A549 (cell line): ENCODE measurements around the gene DOK6. TPM values are rescaled to one million over a fixed set of nuclear protein-coding genes. Genes with fewer than 3 reads are reported as not detected.

ENCODE experiments used
- ATAC-seq, 2 experiments: fragments of 200-7000 bp in 1 of 2; fragments of >200 bp in 1 of 2; cut with Nextera tagmentation in 1 of 2; cut with Tn5 transposase in 1 of 2; 3 replicates each; pipeline versions ENCODE4 v1.8.0 to v1.9.1; 2018 to 2020; ENCODE audit warnings: mild to moderate bottlenecking in 1 of 2, moderate library complexity in 1 of 2
- CTCF ChIA-PET: fragments of 300-600 bp; sonication (Branson Sonifier 250); formaldehyde crosslinking; extraction: SDS; loops from one replicate; lab custom pipeline; 2021; ENCODE audit warnings: antibody characterized with exemption, inconsistent platforms; lab: Yijun Ruan, JAX
- POLR2A ChIA-PET: fragments of 350-600 bp; formaldehyde crosslinking; extraction: SDS; loops from one replicate; lab custom pipeline; 2021; ENCODE audit warnings: antibody characterized with exemption, inconsistent platforms; lab: Yijun Ruan, JAX
- DNase-seq, 2 experiments: peaks; one replicate each; pipeline versions ENCODE4 v3.0.0 to v3.0.0-alpha.2; 2011 to 2016; ENCODE audit warnings: low read depth in 1 of 2, low spot score in 1 of 2
- FAIRE-seq: peaks from 2 replicates; lab custom pipeline; 2011; peaks lifted over from hg19 to GRCh38; lab: Jason Lieb, UNC
- H3K27ac ChIP-seq, 2 experiments: fragments of >200 bp; sonication (Bioruptor Twin); formaldehyde crosslinking; 3 replicates each; pipeline ENCODE4 v1.5.1; 2016 to 2017
- H3K4me1 ChIP-seq: fragments of >200 bp; sonication (Bioruptor Twin); formaldehyde crosslinking; 3 replicates; pipeline ENCODE4 v1.6.1; 2016
- H3K4me2 ChIP-seq: fragments of >200 bp; sonication (Bioruptor Twin); formaldehyde crosslinking; 3 replicates; pipeline ENCODE4 v1.6.1; 2016
- H3K4me3 ChIP-seq: fragments of >200 bp; sonication (Bioruptor Twin); formaldehyde crosslinking; 3 replicates; pipeline ENCODE4 v1.5.1; 2016
- H3K9me3 ChIP-seq: fragments of >200 bp; sonication (Bioruptor Twin); formaldehyde crosslinking; 3 replicates; pipeline ENCODE4 v1.6.1; 2016
- BHLHE40 ChIP-seq: IDR thresholded peaks from 2 replicates; pipeline ENCODE4 v1.6.1; 2012; ENCODE audit warnings: low read depth, low read length, inconsistent platforms
- CBX2 ChIP-seq: fragments of 200-600 bp; sonication (generic); IDR thresholded peaks from 2 replicates; pipeline ENCODE4 v1.6.1; 2016; ENCODE audit warnings: low read depth, mild to moderate bottlenecking, borderline replicate concordance
- CHD2 ChIP-seq: fragments of 150-350 bp; IDR thresholded peaks from 2 replicates; pipeline ENCODE4 v1.6.1; 2014; ENCODE audit warnings: low read length; ENCODE audit not compliant: partially characterized antibody
- FOSL2 ChIP-seq, 2 experiments: fragments of 450-650 bp in 1 of 2; fragments of >200 bp in 1 of 2; sonication (Bioruptor Twin) in 1 of 2; formaldehyde crosslinking; IDR thresholded peaks; 2 replicates each; pipeline versions ENCODE4 v1.5.0 to v1.6.1; 2016 to 2020; ENCODE audit warnings: mild to moderate bottlenecking in 1 of 2, moderate library complexity in 1 of 2
- GATA3 ChIP-seq: IDR thresholded peaks from 2 replicates; pipeline ENCODE4 v1.6.1; 2012; ENCODE audit warnings: borderline replicate concordance
- HES2 ChIP-seq: fragments of >200 bp; sonication (Bioruptor Twin); formaldehyde crosslinking; IDR thresholded peaks from 2 replicates; pipeline ENCODE4 v1.6.1; 2016
- HOXA7 ChIP-seq: fragments of 250-450 bp; sonication (Bioruptor Pico); IDR thresholded peaks from 2 replicates; pipeline ENCODE4 v1.5.0; 2020; ENCODE audit warnings: mild to moderate bottlenecking, moderate library complexity
- KDM1A ChIP-seq: fragments of 200-600 bp; sonication (generic); IDR thresholded peaks from 2 replicates; pipeline ENCODE4 v1.6.1; 2016; ENCODE audit warnings: low read depth, mild to moderate bottlenecking
- MAFK ChIP-seq: fragments of 450-650 bp; IDR thresholded peaks from 2 replicates; pipeline ENCODE4 v1.6.1; 2014; ENCODE audit not compliant: partially characterized antibody
- MYC ChIP-seq: IDR thresholded peaks from 2 replicates; pipeline ENCODE4 v1.6.1; 2012; ENCODE audit warnings: mild to moderate bottlenecking, inconsistent platforms, low read length, improper control_type of control experiment, borderline replicate concordance
- NFE2L2 ChIP-seq: fragments of 150-350 bp; conservative IDR thresholded peaks from 2 replicates; pipeline ENCODE4 v1.6.1; 2014; ENCODE audit warnings: low read length
- NPAS2 ChIP-seq: fragments of 250-450 bp; sonication (Bioruptor Pico); IDR thresholded peaks from 2 replicates; pipeline ENCODE4 v1.8.0; 2022; ENCODE audit warnings: mild to moderate bottlenecking, moderate library complexity, borderline replicate concordance
- PHF8 ChIP-seq: fragments of 200-600 bp; sonication (generic); IDR thresholded peaks from 2 replicates; pipeline ENCODE4 v1.6.1; 2016; ENCODE audit warnings: low read depth, mild to moderate bottlenecking, antibody characterized with exemption, moderate library complexity, borderline replicate concordance
- POLR2A ChIP-seq: IDR thresholded peaks from 2 replicates; pipeline ENCODE4 v1.6.1; 2012; ENCODE audit warnings: mild to moderate bottlenecking, low read length
- POLR2AphosphoS2 ChIP-seq: conservative IDR thresholded peaks from 2 replicates; pipeline ENCODE4 v1.6.1; 2012; ENCODE audit warnings: low read length, improper control_type of control experiment, inconsistent platforms
- RAD21 ChIP-seq, 2 experiments: fragments of >200 bp in 1 of 2; sonication (Bioruptor Twin) in 1 of 2; formaldehyde crosslinking in 1 of 2; IDR thresholded peaks in 1 of 2; conservative IDR thresholded peaks in 1 of 2; 2 replicates in 1 of 2; 3 replicates in 1 of 2; pipeline ENCODE4 v1.6.1; 2012 to 2018; ENCODE audit warnings: inconsistent platforms in 1 of 2
- RFX5 ChIP-seq: fragments of 450-650 bp; IDR thresholded peaks from 2 replicates; pipeline ENCODE4 v1.7.1; 2014; ENCODE audit warnings: antibody characterized with exemption, mild to moderate bottlenecking, moderate library complexity
- RNF2 ChIP-seq: fragments of 200-600 bp; sonication (generic); IDR thresholded peaks from 2 replicates; pipeline ENCODE4 v1.6.1; 2016; ENCODE audit warnings: low read depth, mild to moderate bottlenecking, antibody characterized with exemption, moderate library complexity, borderline replicate concordance
- SREBF2 ChIP-seq: fragments of 450-650 bp; IDR thresholded peaks from 2 replicates; pipeline ENCODE4 v1.6.1; 2014; ENCODE audit warnings: mild to moderate bottlenecking, moderate library complexity
- TP53 ChIP-seq: fragments of 250-450 bp; sonication (Bioruptor Pico); IDR thresholded peaks from 2 replicates; pipeline ENCODE4 v1.5.0; 2021; ENCODE audit warnings: mild to moderate bottlenecking, moderate library complexity
- USF2 ChIP-seq: fragments of 450-650 bp; IDR thresholded peaks from 2 replicates; pipeline ENCODE4 v1.6.1; 2014; ENCODE audit warnings: antibody characterized with exemption
- ZC3H11A ChIP-seq: fragments of 450-650 bp; IDR thresholded peaks from 2 replicates; pipeline ENCODE4 v1.6.1; 2014; ENCODE audit warnings: antibody characterized with exemption, mild to moderate bottlenecking
- ZNF302 ChIP-seq: fragments of 250-450 bp; sonication (Bioruptor Pico); IDR thresholded peaks from 2 replicates; pipeline ENCODE4 v1.9.0; 2021; ENCODE audit warnings: inconsistent platforms, mild to moderate bottlenecking, moderate library complexity
- WGBS: methylation state at CpG from one replicate; pipeline ENCODE4 v1.1.6; 2017; ENCODE audit errors: missing lambda C conversion rate; 5-methylcytosine and 5-hydroxymethylcytosine counted together
- polyA plus RNA-seq, 4 experiments: library from polyadenylated mRNA; depleted of rRNA in 3 of 4; stranded (reverse); fragments of >200 nt; fragmentation: RNase III in 1 of 4; extraction: RNeasy Plus Mini Kit Qiagen cat#74134 plus additional on column Dnase treatment in 1 of 4; gene quantifications; 2 replicates in 3 of 4; 3 replicates in 1 of 4; pipeline ENCODE4 v1.2.3, GENCODE V29; 2011 to 2017
- TF ChIP-seq, protein P1 (sequence below): fragments of 200-600 bp; sonication (generic); IDR thresholded peaks from 2 replicates; pipeline ENCODE4 v1.6.1; 2016; ENCODE audit warnings: antibody characterized with exemption, mild to moderate bottlenecking, moderate library complexity
- TF ChIP-seq, protein P2 (sequence below): fragments of 250-450 bp; sonication (Bioruptor Pico); IDR thresholded peaks from 2 replicates; pipeline ENCODE4 v1.5.0; 2021; ENCODE audit warnings: mild to moderate bottlenecking, moderate library complexity, borderline replicate concordance
- TF ChIP-seq, protein P3 (sequence below): IDR thresholded peaks from 2 replicates; pipeline ENCODE4 v1.6.1; 2012
- TF ChIP-seq, protein P4 (sequence below): fragments of 250-450 bp; sonication (Bioruptor Pico); IDR thresholded peaks from 2 replicates; pipeline ENCODE4 v1.5.0; 2020; ENCODE audit warnings: low read depth, mild to moderate bottlenecking, moderate library complexity

DOK6 gene
- polyA plus RNA-seq, 2 of the 4 experiments (the other 2 are of a cell fraction), result not detected

DNA sequence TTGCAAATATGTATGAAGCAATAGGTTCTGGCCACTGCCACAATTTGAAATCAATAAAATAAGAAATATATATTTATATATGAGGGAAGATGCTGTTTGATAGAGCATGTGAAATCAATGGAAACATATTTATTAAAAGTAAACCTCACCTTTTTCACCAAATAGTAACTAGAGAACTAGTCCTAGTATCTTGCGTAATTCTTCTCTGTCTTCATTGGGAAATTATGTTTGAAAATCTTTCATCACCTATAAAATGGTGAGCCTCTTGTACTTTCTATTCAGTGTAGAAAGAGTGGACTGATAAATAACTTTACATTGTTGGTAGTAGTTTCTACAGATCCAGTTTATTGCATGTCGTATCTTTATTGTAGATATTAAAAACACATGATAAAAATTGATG is 444.0 kb downstream of the DOK6 start:
- ATAC-seq (no peak), DNase-seq (no peak), FAIRE-seq (no peak)
- CTCF ChIA-PET, result no interaction called here
- Histone ChIP-seq H3K4me2 (no peak overlapping the region), H3K9me3 (no peaks in the 10 kb centered on the region), H3K4me3 (no peak overlapping the region), H3K27ac (no peak overlapping the region), H3K4me1 (no peaks in the 10 kb centered on the region)
- TF ChIP-seq NPAS2, result no peak
- TF ChIP-seq TP53 (CRISPR knock-in tag), result no peak
- TF ChIP-seq ZNF302, result no peak
- no peak for TF ChIP-seq BHLHE40
- no peak for TF ChIP-seq HES2
- no peak for TF ChIP-seq NFE2L2
- TF ChIP-seq, protein P1, sequence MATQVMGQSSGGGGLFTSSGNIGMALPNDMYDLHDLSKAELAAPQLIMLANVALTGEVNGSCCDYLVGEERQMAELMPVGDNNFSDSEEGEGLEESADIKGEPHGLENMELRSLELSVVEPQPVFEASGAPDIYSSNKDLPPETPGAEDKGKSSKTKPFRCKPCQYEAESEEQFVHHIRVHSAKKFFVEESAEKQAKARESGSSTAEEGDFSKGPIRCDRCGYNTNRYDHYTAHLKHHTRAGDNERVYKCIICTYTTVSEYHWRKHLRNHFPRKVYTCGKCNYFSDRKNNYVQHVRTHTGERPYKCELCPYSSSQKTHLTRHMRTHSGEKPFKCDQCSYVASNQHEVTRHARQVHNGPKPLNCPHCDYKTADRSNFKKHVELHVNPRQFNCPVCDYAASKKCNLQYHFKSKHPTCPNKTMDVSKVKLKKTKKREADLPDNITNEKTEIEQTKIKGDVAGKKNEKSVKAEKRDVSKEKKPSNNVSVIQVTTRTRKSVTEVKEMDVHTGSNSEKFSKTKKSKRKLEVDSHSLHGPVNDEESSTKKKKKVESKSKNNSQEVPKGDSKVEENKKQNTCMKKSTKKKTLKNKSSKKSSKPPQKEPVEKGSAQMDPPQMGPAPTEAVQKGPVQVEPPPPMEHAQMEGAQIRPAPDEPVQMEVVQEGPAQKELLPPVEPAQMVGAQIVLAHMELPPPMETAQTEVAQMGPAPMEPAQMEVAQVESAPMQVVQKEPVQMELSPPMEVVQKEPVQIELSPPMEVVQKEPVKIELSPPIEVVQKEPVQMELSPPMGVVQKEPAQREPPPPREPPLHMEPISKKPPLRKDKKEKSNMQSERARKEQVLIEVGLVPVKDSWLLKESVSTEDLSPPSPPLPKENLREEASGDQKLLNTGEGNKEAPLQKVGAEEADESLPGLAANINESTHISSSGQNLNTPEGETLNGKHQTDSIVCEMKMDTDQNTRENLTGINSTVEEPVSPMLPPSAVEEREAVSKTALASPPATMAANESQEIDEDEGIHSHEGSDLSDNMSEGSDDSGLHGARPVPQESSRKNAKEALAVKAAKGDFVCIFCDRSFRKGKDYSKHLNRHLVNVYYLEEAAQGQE, result no peak
- no peak for TF ChIP-seq POLR2A
- TF ChIP-seq MAFK, result no peak
- TF ChIP-seq CHD2, result no peak
- TF ChIP-seq RFX5, result no peak
- no peak for TF ChIP-seq SREBF2
- TF ChIP-seq, protein P2, sequence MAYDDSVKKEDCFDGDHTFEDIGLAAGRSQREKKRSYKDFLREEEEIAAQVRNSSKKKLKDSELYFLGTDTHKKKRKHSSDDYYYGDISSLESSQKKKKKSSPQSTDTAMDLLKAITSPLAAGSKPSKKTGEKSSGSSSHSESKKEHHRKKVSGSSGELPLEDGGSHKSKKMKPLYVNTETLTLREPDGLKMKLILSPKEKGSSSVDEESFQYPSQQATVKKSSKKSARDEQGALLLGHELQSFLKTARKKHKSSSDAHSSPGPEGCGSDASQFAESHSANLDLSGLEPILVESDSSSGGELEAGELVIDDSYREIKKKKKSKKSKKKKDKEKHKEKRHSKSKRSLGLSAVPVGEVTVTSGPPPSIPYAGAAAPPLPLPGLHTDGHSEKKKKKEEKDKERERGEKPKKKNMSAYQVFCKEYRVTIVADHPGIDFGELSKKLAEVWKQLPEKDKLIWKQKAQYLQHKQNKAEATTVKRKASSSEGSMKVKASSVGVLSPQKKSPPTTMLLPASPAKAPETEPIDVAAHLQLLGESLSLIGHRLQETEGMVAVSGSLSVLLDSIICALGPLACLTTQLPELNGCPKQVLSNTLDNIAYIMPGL (CRISPR knock-in tag), result no peak
- no peak for TF ChIP-seq CBX2
- TF ChIP-seq USF2, result no peak
- no peak for TF ChIP-seq KDM1A
- TF ChIP-seq RNF2, result no peak
- TF ChIP-seq FOSL2 (IDR thresholded peaks at IDR 0.05), result no peak
- TF ChIP-seq FOSL2 (CRISPR knock-in tag; IDR thresholded peaks at IDR 0.05), result no peak
- no peak for TF ChIP-seq MYC
- no peak for TF ChIP-seq POLR2AphosphoS2
- POLR2A ChIA-PET, result no interaction called here
- WGBS, result 91% methylated on average over 2 of the region's 2 CpGs

DNA sequence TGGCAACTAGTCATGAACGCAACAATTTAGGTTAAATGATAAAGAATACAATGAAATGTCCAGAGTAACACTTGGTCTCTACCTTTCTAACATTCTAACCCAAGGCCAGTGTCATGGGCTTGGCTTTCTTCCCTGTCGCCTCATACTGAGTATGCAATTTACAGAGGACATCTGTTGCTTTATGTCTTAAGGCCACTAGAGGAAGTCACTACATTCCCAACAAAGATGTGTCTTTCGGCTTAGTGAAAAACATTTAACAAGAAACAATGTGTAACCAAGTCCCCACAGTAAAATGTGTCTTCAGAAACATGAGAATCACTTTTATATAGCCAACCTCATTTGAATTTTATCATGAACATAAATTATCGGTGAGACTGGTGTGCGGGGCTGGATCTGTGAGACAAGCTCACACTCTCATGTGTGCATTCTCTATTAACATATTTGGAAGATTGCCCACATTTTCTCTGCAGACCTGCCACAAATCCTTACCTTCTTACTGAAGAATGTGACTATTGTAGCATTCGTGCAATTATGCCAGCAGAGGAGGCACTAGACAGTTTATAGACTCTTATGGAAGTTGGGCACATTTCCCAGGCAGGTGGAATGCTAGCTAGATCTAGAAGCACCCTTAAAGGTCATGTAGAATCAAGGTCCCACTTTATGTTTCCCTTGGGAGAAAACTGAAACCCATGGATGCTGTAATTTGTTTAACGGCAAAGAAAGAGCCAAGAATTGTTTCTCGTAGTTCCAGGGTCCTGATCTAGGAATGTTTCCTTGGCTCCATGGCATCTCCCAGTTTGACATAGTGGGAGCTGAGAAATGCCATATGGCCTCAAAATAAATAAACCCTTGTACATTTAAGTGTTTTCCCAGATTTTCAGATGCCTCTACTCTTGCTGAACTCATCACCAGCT is 445.2 kb downstream of the DOK6 start:
- FAIRE-seq (no peak), ATAC-seq (peak; percentile 39 to 44; a peak in 4 of 6 replicates), DNase-seq (peak in 1 of 2 experiments; percentile 22)
- Histone ChIP-seq H3K4me3 (no peak overlapping the region), H3K9me3 (no peaks in the 10 kb centered on the region), H3K4me1 (no peaks in the 10 kb centered on the region), H3K4me2 (no peak overlapping the region), H3K27ac (no peak overlapping the region)
- POLR2A ChIA-PET, result no interaction called here
- CTCF ChIA-PET, result no interaction called here
- 70% methylated on average over 8 of the region's 8 CpGs for WGBS
- TF ChIP-seq ZNF302 (no peak), HOXA7 (CRISPR knock-in tag) (no peak), RAD21 (conservative IDR thresholded peaks at IDR 0.05 in 1 of 2, IDR thresholded peaks at IDR 0.05 in 1 of 2) (no peak), GATA3 (no peak), ZC3H11A (no peak), RNF2 (no peak), NFE2L2 (no peak), PHF8 (no peak)
- TF ChIP-seq, protein P3, sequence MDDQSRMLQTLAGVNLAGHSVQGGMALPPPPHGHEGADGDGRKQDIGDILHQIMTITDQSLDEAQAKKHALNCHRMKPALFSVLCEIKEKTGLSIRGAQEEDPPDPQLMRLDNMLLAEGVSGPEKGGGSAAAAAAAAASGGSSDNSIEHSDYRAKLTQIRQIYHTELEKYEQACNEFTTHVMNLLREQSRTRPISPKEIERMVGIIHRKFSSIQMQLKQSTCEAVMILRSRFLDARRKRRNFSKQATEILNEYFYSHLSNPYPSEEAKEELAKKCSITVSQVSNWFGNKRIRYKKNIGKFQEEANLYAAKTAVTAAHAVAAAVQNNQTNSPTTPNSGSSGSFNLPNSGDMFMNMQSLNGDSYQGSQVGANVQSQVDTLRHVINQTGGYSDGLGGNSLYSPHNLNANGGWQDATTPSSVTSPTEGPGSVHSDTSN, result no peak
- TF ChIP-seq, protein P4, sequence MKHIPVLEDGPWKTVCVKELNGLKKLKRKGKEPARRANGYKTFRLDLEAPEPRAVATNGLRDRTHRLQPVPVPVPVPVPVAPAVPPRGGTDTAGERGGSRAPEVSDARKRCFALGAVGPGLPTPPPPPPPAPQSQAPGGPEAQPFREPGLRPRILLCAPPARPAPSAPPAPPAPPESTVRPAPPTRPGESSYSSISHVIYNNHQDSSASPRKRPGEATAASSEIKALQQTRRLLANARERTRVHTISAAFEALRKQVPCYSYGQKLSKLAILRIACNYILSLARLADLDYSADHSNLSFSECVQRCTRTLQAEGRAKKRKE, result no peak
- TF ChIP-seq, all 56 proteins: peak for 0
